Suprapubic skin (tissue), 4 donors: ENCODE results near the gene INTS14. TPM values are rescaled to one million over a fixed set of nuclear protein-coding genes. Genes with fewer than 3 reads are reported as not detected.
"Not testable (repeated sequence)": the region's sequence is repeated elsewhere in the genome, so short reads cannot be mapped to it uniquely, and the experiment has no call there.

Source experiments
- DNase-seq, 2 donors: peaks; one replicate each; pipeline ENCODE4 v3.0.0-alpha.2; 2019; ENCODE audit warnings: low spot score in 2 of 2
- H3K27ac ChIP-seq: fragments of 200-600 bp; sonication (generic); one replicate; pipeline ENCODE4 v1.5.1; 2019
- H3K27me3 ChIP-seq: fragments of 200-600 bp; sonication (generic); one replicate; pipeline ENCODE4 v1.5.1; 2019
- H3K36me3 ChIP-seq: fragments of 200-600 bp; sonication (generic); one replicate; pipeline ENCODE4 v1.5.1; 2019
- H3K4me1 ChIP-seq: fragments of 200-600 bp; sonication (generic); one replicate; pipeline ENCODE4 v1.5.1; 2019
- H3K4me3 ChIP-seq: fragments of 200-600 bp; sonication (generic); one replicate; pipeline ENCODE4 v1.5.1; 2019; ENCODE audit warnings: mild to moderate bottlenecking
- H3K9me3 ChIP-seq: fragments of 200-600 bp; sonication (generic); one replicate; pipeline ENCODE4 v1.5.1; 2019
- EP300 ChIP-seq: sonication (generic); formaldehyde crosslinking; IDR thresholded peaks from one replicate; pipeline ENCODE4 v1.6.1; 2017; ENCODE audit warnings: antibody characterized with exemption
- POLR2A ChIP-seq, 2 donors: fragments of 450-650 bp; IDR thresholded peaks; one replicate each; pipeline ENCODE4 v1.6.1; 2017; ENCODE audit warnings: antibody characterized with exemption in 2 of 2, mild to moderate bottlenecking in 2 of 2, moderate library complexity in 2 of 2
- POLR2AphosphoS5 ChIP-seq, 3 donors: sonication (generic); formaldehyde crosslinking; IDR thresholded peaks; one replicate each; pipeline ENCODE4 v1.6.1; 2017; ENCODE audit warnings: antibody characterized with exemption in 3 of 3
- WGBS: methylation state at CpG from one replicate; pipeline ENCODE4 v1.1.5; 2018; 5-methylcytosine and 5-hydroxymethylcytosine counted together
- total RNA-seq, 4 donors: library from RNA; depleted of rRNA; stranded (reverse); fragments of >200 nt; gene quantifications; one replicate each; pipeline ENCODE4 v1.1.0, GENCODE V29; 2016
- TF ChIP-seq, protein P1 (sequence below), 2 donors: fragments of 200-600 bp in 1 of 2; fragments of 450-650 bp in 1 of 2; sonication (generic) in 1 of 2; IDR thresholded peaks; one replicate each; pipeline ENCODE4 v1.5.1; 2016 to 2019; ENCODE audit warnings: antibody characterized with exemption in 2 of 2, mild to moderate bottlenecking in 1 of 2, moderate library complexity in 1 of 2

INTS14 gene
- total RNA-seq, 4 donors from 2014 or later = 37.1 to 72.5 (median 49.1) TPM

- H3K27ac ChIP-seq = no peak overlapping the region
- H3K4me1 ChIP-seq = no peaks in the 10 kb centered on the region
- no peak for TF ChIP-seq POLR2A (IDR thresholded peaks at IDR 0.05)
- TF ChIP-seq EP300 = no peak
- no peak for TF ChIP-seq POLR2AphosphoS5 (IDR thresholded peaks at IDR 0.05)
- TF ChIP-seq, protein P1, sequence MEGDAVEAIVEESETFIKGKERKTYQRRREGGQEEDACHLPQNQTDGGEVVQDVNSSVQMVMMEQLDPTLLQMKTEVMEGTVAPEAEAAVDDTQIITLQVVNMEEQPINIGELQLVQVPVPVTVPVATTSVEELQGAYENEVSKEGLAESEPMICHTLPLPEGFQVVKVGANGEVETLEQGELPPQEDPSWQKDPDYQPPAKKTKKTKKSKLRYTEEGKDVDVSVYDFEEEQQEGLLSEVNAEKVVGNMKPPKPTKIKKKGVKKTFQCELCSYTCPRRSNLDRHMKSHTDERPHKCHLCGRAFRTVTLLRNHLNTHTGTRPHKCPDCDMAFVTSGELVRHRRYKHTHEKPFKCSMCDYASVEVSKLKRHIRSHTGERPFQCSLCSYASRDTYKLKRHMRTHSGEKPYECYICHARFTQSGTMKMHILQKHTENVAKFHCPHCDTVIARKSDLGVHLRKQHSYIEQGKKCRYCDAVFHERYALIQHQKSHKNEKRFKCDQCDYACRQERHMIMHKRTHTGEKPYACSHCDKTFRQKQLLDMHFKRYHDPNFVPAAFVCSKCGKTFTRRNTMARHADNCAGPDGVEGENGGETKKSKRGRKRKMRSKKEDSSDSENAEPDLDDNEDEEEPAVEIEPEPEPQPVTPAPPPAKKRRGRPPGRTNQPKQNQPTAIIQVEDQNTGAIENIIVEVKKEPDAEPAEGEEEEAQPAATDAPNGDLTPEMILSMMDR (IDR thresholded peaks at IDR 0.05) = no peak
- H3K9me3 ChIP-seq = no peaks in the 10 kb centered on the region
- no peak overlapping the region for H3K4me3 ChIP-seq
- WGBS = 90% methylated on average over 2 of the region's 2 CpGs
- no peaks in the 10 kb centered on the region for H3K27me3 ChIP-seq
- no peak for DNase-seq
- peaks cover 26% of the 10 kb centered on the region for H3K36me3 ChIP-seq
Measured at GRCh38 chr15:65620833-65621232, 9.9 kb upstream of the INTS14 start.

- Histone ChIP-seq H3K4me1 (no peaks in the 10 kb centered on the region), H3K27me3 (no peaks in the 10 kb centered on the region), H3K4me3 (no peak overlapping the region), H3K36me3 (peaks cover 15% of the 10 kb centered on the region), H3K9me3 (no peaks in the 10 kb centered on the region), H3K27ac (no peak overlapping the region)
- 82% methylated on average over 5 of the region's 5 CpGs for WGBS
- TF ChIP-seq POLR2AphosphoS5 (IDR thresholded peaks at IDR 0.05) (no peak), POLR2A (IDR thresholded peaks at IDR 0.05) (no peak), EP300 (no peak)
- TF ChIP-seq, protein P1 (IDR thresholded peaks at IDR 0.05) = no peak
- no peak for DNase-seq
Measured at GRCh38 chr15:65619626-65620290, 8.8 kb upstream of the INTS14 start.

- Histone ChIP-seq H3K4me3 (no peak overlapping the region), H3K9me3 (no peaks in the 10 kb centered on the region), H3K4me1 (no peaks in the 10 kb centered on the region), H3K36me3 (peaks cover 5% of the 10 kb centered on the region), H3K27ac (no peak overlapping the region), H3K27me3 (no peaks in the 10 kb centered on the region)
- no peak for DNase-seq
- TF ChIP-seq POLR2AphosphoS5 (IDR thresholded peaks at IDR 0.05) = no peak
- TF ChIP-seq, protein P1 (IDR thresholded peaks at IDR 0.05) = no peak
- TF ChIP-seq EP300 = no peak
- TF ChIP-seq POLR2A (IDR thresholded peaks at IDR 0.05) = no peak
- WGBS = 79% methylated on average over 5 of the region's 5 CpGs
Measured at GRCh38 chr15:65618560-65619109, 7.7 kb upstream of the INTS14 start.

- H3K4me3 ChIP-seq, DNase-seq, H3K27me3 ChIP-seq, H3K36me3 ChIP-seq, H3K27ac ChIP-seq, H3K9me3 ChIP-seq: not testable (repeated sequence)
- 90% methylated on average over 1 of the region's 1 CpG for WGBS
- H3K4me1 ChIP-seq = peaks cover 20% of the 10 kb centered on the region
Measured at GRCh38 chr15:65615887-65616286, 5.0 kb upstream of the INTS14 start.

- Histone ChIP-seq H3K4me3 (no peak overlapping the region), H3K27ac (no peak overlapping the region), H3K9me3 (no peaks in the 10 kb centered on the region), H3K4me1 (peaks cover 39% of the 10 kb centered on the region), H3K36me3 (no peaks in the 10 kb centered on the region), H3K27me3 (no peaks in the 10 kb centered on the region)
- no peak for DNase-seq
- WGBS = 78% methylated on average over 6 of the region's 6 CpGs
- TF ChIP-seq, protein P1 (IDR thresholded peaks at IDR 0.05) = no peak
- TF ChIP-seq POLR2A (IDR thresholded peaks at IDR 0.05) (no peak), POLR2AphosphoS5 (IDR thresholded peaks at IDR 0.05) (no peak), EP300 (no peak)
Measured at GRCh38 chr15:65612949-65613744, 2.2 kb upstream of the INTS14 start.
